ENCODE measurements around the gene RHD. TPM values are rescaled to one million over a fixed set of nuclear protein-coding genes. Genes with fewer than 3 reads are reported as not detected.
A peak's percentile ranks its signal among the peaks of the same experiment; 100 is the strongest.

RHD gene
- total RNA-seq, 1 experiment from 2014 or later = 1.3 TPM

DNA sequence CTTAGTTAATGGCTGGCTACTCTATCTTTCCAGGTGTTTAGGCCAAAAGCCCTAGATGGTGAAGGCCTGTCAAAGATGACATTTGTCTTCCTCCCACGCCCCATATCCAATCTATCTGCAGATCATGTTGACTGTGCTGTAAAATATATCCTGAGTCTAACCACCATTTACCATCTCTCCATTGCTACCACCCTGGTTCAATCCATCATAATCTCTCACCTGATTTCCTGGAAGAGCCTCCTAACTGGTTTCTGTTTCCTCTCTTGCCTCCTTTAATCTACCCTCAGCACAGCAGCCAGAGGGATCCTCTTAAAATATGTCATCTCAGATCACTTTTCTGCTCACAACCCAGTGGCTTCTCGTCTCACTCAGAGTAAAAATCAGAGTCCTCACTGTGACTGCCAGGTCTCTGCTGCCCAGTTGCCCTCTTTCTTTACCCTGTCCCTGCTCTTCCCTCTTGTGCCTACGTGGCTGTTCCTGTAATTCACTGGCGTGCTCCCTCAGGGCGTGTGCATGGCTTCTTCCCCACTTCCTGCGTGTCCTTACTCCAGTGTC, 83.6 kb downstream of the RHD start:
- peaks cover 4% of the 10 kb centered on the region for H3K79me1 ChIP-seq (ENCODE audit: insufficient read depth, low read depth, low read length, poor library complexity, severe bottlenecking)
- no peak overlapping the region for H3K27ac ChIP-seq (ENCODE audit: insufficient read length, low read depth, low read length)
- DNase-seq = no peak
- H2BK20ac ChIP-seq (ENCODE audit: low read depth, low read length, poor library complexity, severe bottlenecking) = no peak overlapping the region
- no peaks in the 10 kb centered on the region for H3K23me2 ChIP-seq (ENCODE audit: insufficient read length, low read depth, low read length, poor library complexity, severe bottlenecking)
- no peak overlapping the region for H3K18ac ChIP-seq (ENCODE audit: insufficient read length, low read depth, low read length)
- H3K14ac ChIP-seq (ENCODE audit: insufficient read depth, low read length) = no peak overlapping the region; the same call in 1 of the 2 replicates
- H2BK12ac ChIP-seq (ENCODE audit: insufficient read length, low read depth, low read length) = no peak overlapping the region
- peak overlapping the region in 2 of 3 experiments; percentile 4 to 47; a peak in 3 of 7 replicates for H3K27ac Mint-ChIP-seq
- H3K4me1 ChIP-seq (ENCODE audit: insufficient read depth, low read length) = no peaks in the 10 kb centered on the region
- H2BK15ac ChIP-seq (ENCODE audit: low read depth, low read length) = no peak overlapping the region
- H4K20me1 ChIP-seq (ENCODE audit: control insufficient read depth, insufficient read depth, insufficient read length) = no peaks in the 10 kb centered on the region
- H4K91ac ChIP-seq (ENCODE audit: insufficient read length, low read depth, low read length) = no peak overlapping the region
- H2AK5ac ChIP-seq (ENCODE audit: insufficient read length, low read length) = no peak overlapping the region
- TF ChIP-seq, protein P1, sequence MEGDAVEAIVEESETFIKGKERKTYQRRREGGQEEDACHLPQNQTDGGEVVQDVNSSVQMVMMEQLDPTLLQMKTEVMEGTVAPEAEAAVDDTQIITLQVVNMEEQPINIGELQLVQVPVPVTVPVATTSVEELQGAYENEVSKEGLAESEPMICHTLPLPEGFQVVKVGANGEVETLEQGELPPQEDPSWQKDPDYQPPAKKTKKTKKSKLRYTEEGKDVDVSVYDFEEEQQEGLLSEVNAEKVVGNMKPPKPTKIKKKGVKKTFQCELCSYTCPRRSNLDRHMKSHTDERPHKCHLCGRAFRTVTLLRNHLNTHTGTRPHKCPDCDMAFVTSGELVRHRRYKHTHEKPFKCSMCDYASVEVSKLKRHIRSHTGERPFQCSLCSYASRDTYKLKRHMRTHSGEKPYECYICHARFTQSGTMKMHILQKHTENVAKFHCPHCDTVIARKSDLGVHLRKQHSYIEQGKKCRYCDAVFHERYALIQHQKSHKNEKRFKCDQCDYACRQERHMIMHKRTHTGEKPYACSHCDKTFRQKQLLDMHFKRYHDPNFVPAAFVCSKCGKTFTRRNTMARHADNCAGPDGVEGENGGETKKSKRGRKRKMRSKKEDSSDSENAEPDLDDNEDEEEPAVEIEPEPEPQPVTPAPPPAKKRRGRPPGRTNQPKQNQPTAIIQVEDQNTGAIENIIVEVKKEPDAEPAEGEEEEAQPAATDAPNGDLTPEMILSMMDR (conservative IDR thresholded peaks at IDR 0.05) = no peak
- no peak overlapping the region for H3T11ph ChIP-seq (ENCODE audit: low read length)
- no peak overlapping the region for H2BK120ac ChIP-seq (ENCODE audit: low read depth, low read length, poor library complexity, severe bottlenecking)
- no peak overlapping the region for H3K23ac ChIP-seq (ENCODE audit: insufficient read length, low read depth, low read length)
- no peak overlapping the region for H3K9ac ChIP-seq (ENCODE audit: extremely low read depth, insufficient read length, low read length)
- no peak overlapping the region for H3K4me3 Mint-ChIP-seq
- no peak overlapping the region for H2AFZ ChIP-seq (ENCODE audit: low read length)
- peaks cover 6 to 72% (median 56%) of the 10 kb centered on the region in 3 experiments; a peak in 5 of 7 replicates for H3K36me3 Mint-ChIP-seq (ENCODE audit: insufficient read depth in 1 of 3, low read depth in 3 of 3)
- H3K4me1 Mint-ChIP-seq = no peaks in the 10 kb centered on the region
- no peaks in the 10 kb centered on the region for H3K9me3 ChIP-seq (ENCODE audit: control insufficient read depth, low read depth, low read length)
- H3K27me3 Mint-ChIP-seq (ENCODE audit: low read depth) = no peaks in the 10 kb centered on the region
- no peaks in the 10 kb centered on the region for H3K79me2 ChIP-seq (ENCODE audit: insufficient read depth, low read length)
- no peak overlapping the region for H4K5ac ChIP-seq (ENCODE audit: insufficient read length, low read depth, low read length)
- H3K56ac ChIP-seq (ENCODE audit: insufficient read length, low read depth, low read length) = no peak overlapping the region
- no peaks in the 10 kb centered on the region for H3K9me3 Mint-ChIP-seq
- no peak overlapping the region for H3K4ac ChIP-seq (ENCODE audit: low read depth, low read length)
- H4K8ac ChIP-seq (replicated peaks; ENCODE audit: insufficient read length, low read depth, low read length) = no peak overlapping the region
- H3K4me2 ChIP-seq (ENCODE audit: insufficient read depth, insufficient read length, low read length) = no peak overlapping the region
- no peaks in the 10 kb centered on the region for H3K27me3 ChIP-seq (ENCODE audit: insufficient read depth, low read length)
- WGBS (ENCODE audit: extremely low coverage, insufficient read length, low lambda C conversion rate) = no CpG with 5 or more reads among the region's 6 CpGs
- no peak overlapping the region for H2BK5ac ChIP-seq (ENCODE audit: insufficient read length, low read length)
